ENCODE measurements around the gene JAZF1. TPM values are rescaled to one million over a fixed set of nuclear protein-coding genes. Genes with fewer than 3 reads are reported as not detected.

The JAZF1 gene
- polyA plus RNA-seq, 1 experiment = 11.6 TPM

GRCh38 chr7:27996141-27996540 lies 184.5 kb downstream of the JAZF1 start:
- ChIA-PET CTCF (no interaction called here), POLR2A (no interaction called here)
- no peak overlapping the region for H3K4me3 ChIP-seq (ENCODE audit: low read depth, low read length)
- H3K27me3 ChIP-seq (ENCODE audit: control insufficient read depth, insufficient read depth, low read length) = no peaks in the 10 kb centered on the region
- no peak for DNase-seq (ENCODE audit: low read depth)
- TF ChIP-seq CTCF (IDR thresholded peaks at IDR 0.05; ENCODE audit: insufficient read depth, low read depth, low read length) = no peak
- no peaks in the 10 kb centered on the region for H3K36me3 ChIP-seq (ENCODE audit: control insufficient read depth, insufficient read depth, low read length)

- ChIA-PET POLR2A (no interaction called here), CTCF (no interaction called here)
- DNase-seq (ENCODE audit: low read depth) = no peak
Observed at GRCh38 chr7:27995228-27995627, 185.4 kb downstream of the JAZF1 start.

GRCh38 chr7:27994639-27995038 lies 186.0 kb downstream of the JAZF1 start:
- Histone ChIP-seq H3K4me3 (ENCODE audit: low read depth, low read length) (no peak overlapping the region), H3K27me3 (ENCODE audit: control insufficient read depth, insufficient read depth, low read length) (no peaks in the 10 kb centered on the region), H3K36me3 (ENCODE audit: control insufficient read depth, insufficient read depth, low read length) (no peaks in the 10 kb centered on the region)
- ChIA-PET CTCF (no interaction called here), POLR2A (no interaction called here)
- no peak for TF ChIP-seq CTCF (IDR thresholded peaks at IDR 0.05; ENCODE audit: insufficient read depth, low read depth, low read length)
- peak; percentile 31 for DNase-seq (ENCODE audit: low read depth)

More at GRCh38 chr7:27995228-27995627, 185.4 kb downstream of the JAZF1 start:
- no peak for TF ChIP-seq CTCF (IDR thresholded peaks at IDR 0.05; ENCODE audit: insufficient read depth, low read depth, low read length)
- H3K27me3 ChIP-seq (ENCODE audit: control insufficient read depth, insufficient read depth, low read length) = no peaks in the 10 kb centered on the region
- no peaks in the 10 kb centered on the region for H3K36me3 ChIP-seq (ENCODE audit: control insufficient read depth, insufficient read depth, low read length)
- H3K4me3 ChIP-seq (ENCODE audit: low read depth, low read length) = no peak overlapping the region

GRCh38 chr7:27992755-27993493 lies 187.7 kb downstream of the JAZF1 start:
- no peaks in the 10 kb centered on the region for H3K36me3 ChIP-seq (ENCODE audit: control insufficient read depth, insufficient read depth, low read length)
- no peaks in the 10 kb centered on the region for H3K27me3 ChIP-seq (ENCODE audit: control insufficient read depth, insufficient read depth, low read length)
- TF ChIP-seq CTCF (IDR thresholded peaks at IDR 0.05; ENCODE audit: insufficient read depth, low read depth, low read length) = no peak
- POLR2A ChIA-PET = no interaction called here
- DNase-seq (ENCODE audit: low read depth) = no peak
- CTCF ChIA-PET = no interaction called here
- no peak overlapping the region for H3K4me3 ChIP-seq (ENCODE audit: low read depth, low read length)

GRCh38 chr7:27992097-27992496 lies 188.5 kb downstream of the JAZF1 start:
- Histone ChIP-seq H3K36me3 (ENCODE audit: control insufficient read depth, insufficient read depth, low read length) (no peaks in the 10 kb centered on the region), H3K27me3 (ENCODE audit: control insufficient read depth, insufficient read depth, low read length) (no peaks in the 10 kb centered on the region), H3K4me3 (ENCODE audit: low read depth, low read length) (no peak overlapping the region)
- ChIA-PET POLR2A (no interaction called here), CTCF (no interaction called here)
- no peak for TF ChIP-seq CTCF (IDR thresholded peaks at IDR 0.05; ENCODE audit: insufficient read depth, low read depth, low read length)
- DNase-seq (ENCODE audit: low read depth) = no peak

Data from BJ (cell line).